Stimulated activated CD8-positive, alpha-beta memory T cell treated with anti-CD3 and anti-CD28 coated beads, Interleukin-15, amount 100 ng/mL, for 48 hours (primary cell): ENCODE data around the gene GDF7.

Source experiments
- DNase-seq, 2 donors: peaks; one replicate each; pipeline ENCODE4 v3.0.0-alpha.2; 2020; ENCODE audit warnings: low read depth in 2 of 2

The GDF7 gene

DNA sequence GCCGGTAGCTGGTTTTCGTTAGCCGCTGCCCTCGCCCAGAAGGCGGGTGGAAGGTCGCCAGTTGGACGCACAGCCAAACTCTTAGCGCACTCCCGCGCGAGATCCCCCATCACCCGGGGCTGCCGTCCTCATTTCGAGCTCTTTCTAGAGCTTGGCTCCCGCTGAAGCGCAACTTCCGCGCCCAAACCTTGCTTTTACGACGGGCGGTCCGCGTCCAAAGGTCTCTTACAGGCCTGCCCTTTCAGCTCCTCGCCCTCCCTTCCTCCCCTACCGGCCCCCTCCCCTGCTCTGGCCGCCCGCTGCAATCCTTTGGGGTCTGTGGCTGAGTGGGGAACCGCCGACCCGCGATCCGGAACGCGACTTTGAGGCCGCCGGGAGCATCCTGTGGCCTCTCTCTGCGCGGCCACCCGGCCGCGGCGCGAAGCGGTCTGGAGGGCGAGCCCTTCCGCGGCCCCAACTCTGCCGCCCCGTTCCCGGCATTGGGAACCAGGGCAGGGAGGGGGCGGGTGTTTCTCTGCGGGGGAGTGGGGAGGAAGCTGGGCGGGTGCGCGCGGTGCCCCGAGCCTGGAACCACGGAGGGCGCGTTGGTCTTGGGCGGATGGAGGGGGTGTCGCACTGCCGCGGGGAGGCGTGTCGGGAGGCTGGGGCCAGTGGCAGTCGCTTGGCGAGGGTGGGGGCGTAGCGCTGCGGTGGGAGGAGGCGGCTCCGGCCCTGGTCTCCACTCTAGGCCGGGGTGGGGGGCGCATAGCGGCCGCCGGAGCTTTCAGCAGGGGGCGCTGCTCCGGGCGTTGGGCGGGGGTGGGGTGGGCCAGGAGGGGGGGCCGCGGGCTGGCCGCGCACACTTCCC lies at the start of gene GDF7:
Gene GDF7, plus strand, starts transcription at position 841 of the 847 bp plus-strand sequence. CDS start 96 bp downstream, outside the sequence.
- no peak for DNase-seq

DNA sequence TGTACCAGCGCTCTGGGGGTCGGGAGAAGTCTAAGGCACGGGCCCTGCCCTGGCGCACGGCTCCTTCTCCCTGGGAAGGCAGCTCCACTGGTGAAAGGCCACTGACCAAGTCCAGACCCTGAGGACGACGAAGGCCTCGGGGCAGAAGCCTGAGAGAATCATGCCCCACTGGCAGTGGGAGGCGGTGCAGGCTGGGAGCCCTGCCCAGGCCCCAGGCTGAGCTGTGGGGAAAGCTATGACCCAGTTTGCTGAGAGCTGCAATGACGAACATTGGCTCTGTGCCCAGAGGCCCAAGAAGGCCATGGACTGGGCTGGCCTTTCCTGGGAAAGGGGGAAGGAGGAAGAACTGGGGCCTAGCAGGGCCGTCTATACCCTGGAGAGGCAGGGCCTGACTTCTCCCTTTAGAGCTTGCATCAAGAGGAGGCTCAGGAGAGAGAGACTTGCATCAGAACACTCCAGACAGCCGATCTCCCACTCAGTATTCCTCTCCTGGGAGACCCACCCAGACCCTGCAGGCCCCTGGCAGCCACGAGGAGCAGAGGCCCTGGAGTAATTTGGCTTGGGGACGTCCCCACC lies 49.0 kb upstream of the GDF7 start:
- no peak for DNase-seq

- no peak for DNase-seq
Measured at GRCh38 chr2:20618468-20618885, 48.5 kb upstream of the GDF7 start.

GRCh38 chr2:20618886-20619521 lies 47.9 kb upstream of the GDF7 start:
- no peak for DNase-seq

DNA sequence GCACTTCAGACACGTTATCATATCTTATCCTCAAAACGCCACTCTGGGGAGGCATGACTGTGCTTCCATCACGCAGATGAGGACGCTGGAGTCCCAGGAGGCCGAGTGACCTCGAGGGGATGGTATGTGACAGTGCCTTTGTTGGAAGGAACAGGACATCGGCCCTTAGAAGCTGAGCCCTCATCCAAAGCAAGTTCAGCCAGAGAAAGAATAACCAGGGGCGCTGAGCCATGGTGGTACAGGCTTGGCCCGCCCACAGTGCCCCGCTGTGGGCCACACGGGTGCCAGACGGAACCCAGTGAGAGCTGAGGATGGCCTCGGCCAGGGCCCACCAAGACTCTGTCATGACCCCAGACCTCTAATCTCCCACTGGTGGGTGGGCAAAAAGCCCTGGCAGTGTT lies 47.3 kb upstream of the GDF7 start:
- no peak for DNase-seq

- DNase-seq: no peak
Measured at GRCh38 chr2:20620271-20620681, 46.7 kb upstream of the GDF7 start.

DNA sequence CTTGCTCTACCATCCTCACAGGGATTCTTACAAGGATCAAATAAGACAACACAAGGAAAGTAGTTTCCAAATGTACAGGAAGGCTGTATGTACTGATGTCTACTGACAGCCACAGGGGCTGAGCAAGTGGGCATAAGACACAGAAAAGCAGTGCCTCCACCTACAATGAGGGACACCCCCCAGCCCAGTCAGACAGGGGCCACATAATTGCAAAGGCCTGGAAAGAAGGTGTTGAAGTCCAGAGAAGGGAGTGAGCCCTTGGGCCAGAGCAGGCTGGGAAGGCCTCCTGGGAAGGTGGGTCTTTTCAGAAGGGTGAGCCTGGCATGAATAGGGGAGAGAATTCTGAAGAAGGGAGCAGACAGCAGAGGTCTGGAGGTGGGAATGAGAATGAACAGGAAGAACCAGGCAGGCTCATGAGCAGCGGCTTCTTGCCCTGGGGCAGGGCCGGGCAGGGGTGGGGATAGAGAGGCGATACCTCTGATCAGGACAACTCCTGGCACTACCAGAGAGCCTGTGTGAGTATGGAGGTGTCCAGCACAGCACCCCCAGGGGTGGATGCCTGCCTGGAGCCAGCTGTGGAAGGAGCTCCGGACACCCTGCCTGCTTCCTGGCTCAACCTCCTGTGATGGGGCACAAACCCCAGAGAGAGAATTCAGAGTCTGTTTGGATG lies 46.1 kb upstream of the GDF7 start:
- no peak for DNase-seq

- no peak for DNase-seq
Measured at GRCh38 chr2:20621366-20622295, 45.3 kb upstream of the GDF7 start.

DNA sequence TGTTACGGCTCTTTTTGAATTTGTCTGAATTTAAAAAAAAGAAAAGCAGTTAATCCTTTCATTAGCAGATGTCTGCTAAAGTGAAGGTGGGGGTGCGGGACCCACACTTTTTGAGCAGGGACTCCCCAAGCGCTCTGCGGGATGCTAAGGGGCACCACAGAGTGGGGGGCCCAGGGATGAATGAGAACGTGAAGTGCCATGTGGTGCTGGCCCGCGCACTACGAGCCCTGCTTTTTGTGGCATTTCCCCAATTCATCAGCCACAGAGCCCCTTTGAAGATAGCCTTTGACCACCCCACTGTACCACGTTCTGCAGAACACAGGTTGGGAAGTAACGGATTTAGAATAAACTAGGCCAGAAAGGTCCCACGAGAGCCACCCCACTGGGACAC lies 44.7 kb upstream of the GDF7 start:
- DNase-seq: no peak

DNA sequence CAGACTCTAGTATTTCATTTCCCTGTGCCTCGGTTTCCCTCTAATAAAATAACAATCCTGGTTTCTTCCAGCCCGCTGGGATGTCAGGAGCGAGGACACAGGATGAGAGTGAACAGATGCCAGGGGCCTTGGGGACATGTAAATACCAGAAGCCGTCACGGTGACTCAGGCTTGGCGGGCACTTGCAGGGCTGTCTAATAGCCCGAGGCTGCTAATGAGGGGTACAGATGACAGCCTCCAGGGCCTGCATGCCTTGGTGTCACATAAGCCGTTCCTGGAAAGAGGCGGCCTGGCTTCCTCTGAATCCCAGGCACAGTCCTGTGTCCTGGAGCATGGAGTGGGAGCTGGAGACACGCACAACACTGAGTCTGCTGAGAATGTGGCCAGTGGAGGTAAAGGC lies 44.2 kb upstream of the GDF7 start:
- no peak for DNase-seq

GRCh38 chr2:20623241-20623640 lies 43.7 kb upstream of the GDF7 start:
- DNase-seq: no peak

DNA sequence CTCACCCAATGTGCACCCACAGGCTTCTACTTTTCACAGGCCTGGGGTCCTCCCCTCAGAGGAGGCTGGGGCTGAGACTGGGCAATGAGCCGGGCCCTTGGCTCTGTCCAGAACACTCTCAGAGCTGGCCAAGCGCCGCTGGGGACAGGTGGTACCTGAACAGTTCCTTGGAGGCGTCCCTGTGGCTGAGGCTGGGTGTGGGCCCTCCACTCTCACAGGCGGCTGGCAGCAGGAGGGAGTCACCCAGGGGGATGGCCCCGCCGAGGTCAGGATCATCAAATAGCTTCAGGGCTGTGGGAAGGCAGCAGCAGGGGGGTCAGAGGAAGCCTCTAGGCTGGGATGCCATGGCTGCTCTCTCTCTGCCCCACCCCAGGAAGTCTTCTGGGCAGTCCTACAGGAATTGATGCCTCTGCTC lies 43.2 kb upstream of the GDF7 start:
- DNase-seq: no peak

DNA sequence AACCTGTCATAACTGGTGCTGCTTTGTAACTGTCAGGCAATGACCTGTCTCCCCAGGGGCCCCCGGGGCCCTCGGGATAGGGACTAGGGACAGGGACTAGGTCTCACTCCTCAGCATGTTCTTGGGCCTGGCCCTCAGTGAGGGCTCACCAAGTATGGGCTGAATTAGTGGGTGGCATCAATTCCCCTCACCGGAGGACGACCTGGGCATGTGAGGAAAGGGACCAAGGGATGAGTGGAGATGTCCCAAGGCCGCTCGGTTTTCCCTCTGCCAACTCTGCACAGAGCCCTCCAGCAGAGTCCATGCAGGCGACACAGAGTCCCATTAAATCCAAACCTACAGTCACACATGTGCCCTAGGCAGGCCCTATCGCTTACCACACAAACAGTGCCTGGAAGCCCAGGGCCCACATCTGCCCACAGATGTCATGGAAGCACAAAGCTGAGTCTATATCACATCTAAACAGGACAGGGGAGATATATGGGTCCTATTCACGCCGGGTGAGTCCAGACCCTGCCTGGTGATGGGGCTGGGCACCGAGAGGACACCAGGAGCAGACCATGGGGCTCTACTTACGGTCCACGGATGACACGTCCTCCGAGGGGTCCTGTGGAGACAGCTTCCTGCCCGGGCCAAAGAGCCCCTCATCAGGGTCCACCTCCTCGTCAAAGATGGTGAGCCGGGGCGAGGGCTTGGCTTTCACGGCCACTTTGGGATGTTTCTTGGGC lies 42.6 kb upstream of the GDF7 start:
- no peak for DNase-seq

DNA sequence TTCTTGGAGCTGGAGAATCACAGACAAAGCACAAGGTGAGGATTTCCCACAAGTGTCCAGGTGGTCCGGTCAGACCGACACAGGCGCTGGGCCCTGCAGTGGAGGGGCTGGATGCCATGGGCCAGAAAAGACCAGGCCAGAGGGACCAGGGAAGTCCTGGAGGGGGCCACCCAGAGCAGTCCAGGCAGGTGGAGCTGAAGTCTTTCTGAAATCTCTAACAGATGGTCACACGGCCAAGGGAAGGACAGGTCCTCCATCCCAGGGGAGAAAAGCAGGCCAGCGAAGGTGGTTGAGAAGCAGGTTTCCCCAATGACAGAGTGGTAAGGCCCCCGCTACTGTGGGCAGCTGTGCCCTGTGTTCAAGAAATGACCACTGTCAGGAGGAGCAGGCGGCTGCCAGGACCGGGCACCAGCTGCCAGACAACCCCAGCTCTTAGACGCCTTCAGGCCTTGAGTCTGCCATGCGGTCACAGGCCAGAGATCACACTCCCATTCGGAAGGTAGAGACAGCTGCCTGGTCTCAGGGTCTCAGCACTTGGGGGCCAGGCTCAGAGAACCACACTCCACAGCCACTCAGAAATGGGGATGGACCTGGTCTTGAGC lies 42.0 kb upstream of the GDF7 start:
- no peak for DNase-seq

DNA sequence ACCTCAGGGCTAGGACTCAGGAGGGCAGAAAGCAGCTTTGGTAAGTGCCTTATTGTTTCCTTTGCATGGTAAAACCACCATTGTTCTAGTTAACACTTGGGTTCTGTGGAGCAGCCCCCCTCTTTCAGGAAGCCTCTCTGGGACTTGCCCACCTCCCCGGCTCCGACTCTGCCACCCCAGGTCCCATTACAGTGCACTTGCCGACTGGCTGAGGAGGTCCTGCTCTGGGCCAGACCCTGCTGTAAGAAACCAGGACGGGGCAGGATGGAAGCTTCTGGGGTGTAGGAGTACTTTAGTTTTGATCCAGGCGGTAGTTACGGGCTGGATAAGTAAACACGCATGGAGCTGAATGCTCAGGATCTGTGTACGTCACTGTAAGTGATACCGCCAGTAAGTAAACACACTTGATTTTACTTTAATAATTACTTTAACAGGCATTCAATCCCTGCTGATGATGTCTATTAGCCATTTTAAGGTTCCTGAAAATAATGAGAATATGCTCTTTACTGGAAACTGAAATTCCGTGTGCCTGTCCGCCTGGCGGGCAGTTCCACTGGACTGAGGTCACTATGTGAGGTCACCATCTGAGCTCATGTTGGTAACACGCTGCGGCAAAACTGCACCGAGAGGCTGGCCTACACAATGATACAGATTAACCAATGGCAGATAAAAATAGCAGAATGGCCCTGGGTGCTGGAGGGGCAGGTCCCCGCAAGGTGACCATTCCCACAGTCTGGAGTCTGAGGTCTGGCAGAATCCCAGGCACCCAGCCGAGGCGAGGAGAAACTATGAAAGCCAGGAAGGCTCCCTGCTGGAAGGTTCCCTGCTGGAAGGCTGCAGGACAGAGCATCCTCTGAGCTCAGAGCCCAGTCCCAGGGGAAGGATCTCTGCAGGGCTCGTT lies 41.2 kb upstream of the GDF7 start:
- DNase-seq: no peak

DNA sequence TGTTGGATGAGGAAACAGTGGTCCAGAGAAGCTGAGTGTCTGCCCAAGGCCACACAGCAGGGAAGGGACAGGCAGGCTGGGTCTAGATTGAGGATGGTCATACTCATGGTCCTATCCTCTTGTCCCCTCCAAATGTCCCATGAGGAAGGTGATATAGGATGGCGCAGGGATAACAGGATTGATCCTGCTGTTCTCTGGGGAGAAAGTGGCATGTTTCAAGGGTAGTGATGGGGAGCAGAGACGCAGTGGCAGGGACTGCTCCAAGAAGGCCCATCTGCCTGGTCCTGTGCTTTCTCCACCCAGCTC lies 40.6 kb upstream of the GDF7 start:
- DNase-seq: no peak

- no peak for DNase-seq
Measured at GRCh38 chr2:20626698-20627513, 40.0 kb upstream of the GDF7 start.

- DNase-seq: no peak
Measured at GRCh38 chr2:20627712-20628380, 39.1 kb upstream of the GDF7 start.
